Fibroblast of lung (primary cell): ENCODE measurements around the gene AGBL4. TPM values are rescaled to one million over a fixed set of nuclear protein-coding genes. Genes with fewer than 3 reads are reported as not detected.

Source experiments
- DNase-seq, 2 donors: peaks; one replicate each; pipeline versions ENCODE4 v3.0.0 to v3.0.0-alpha.2; 2010; ENCODE audit warnings: low read depth in 2 of 2
- H2AFZ ChIP-seq: 2 replicates; pipeline ENCODE4 v1.5.1; 2012; ENCODE audit warnings: low read length, control low read depth, inconsistent platforms
- H3K27ac ChIP-seq: 2 replicates; pipeline ENCODE4 v1.5.1; 2011; ENCODE audit warnings: low read length, control low read depth; ENCODE audit not compliant: insufficient read depth
- H3K27me3 ChIP-seq: 2 replicates; pipeline ENCODE4 v1.5.1; 2011; ENCODE audit warnings: mild to moderate bottlenecking, low read length; ENCODE audit not compliant: control insufficient read depth, insufficient read depth
- H3K36me3 ChIP-seq: 2 replicates; pipeline ENCODE4 v1.5.1; 2011; ENCODE audit warnings: low read length; ENCODE audit not compliant: control insufficient read depth, insufficient read depth
- H3K4me1 ChIP-seq: 2 replicates; pipeline ENCODE4 v1.5.1; 2011; ENCODE audit warnings: low read length; ENCODE audit not compliant: control insufficient read depth, insufficient read depth; ENCODE audit errors: extremely low read depth
- H3K4me2 ChIP-seq: 2 replicates; pipeline ENCODE4 v1.5.1; 2011; ENCODE audit warnings: low read length, control low read depth; ENCODE audit not compliant: insufficient read depth; ENCODE audit errors: extremely low read depth
- H3K4me3 ChIP-seq, 4 experiments: fragments of 200-600 bp in 1 of 4; sonication (generic) in 1 of 4; replicated peaks in 1 of 4; 2 replicates each; pipeline ENCODE4 v1.5.1; 2011 to 2016; ENCODE audit warnings: low read length in 4 of 4, low read depth in 3 of 4, mild to moderate bottlenecking in 3 of 4, control low read depth in 2 of 4, inconsistent platforms in 1 of 4, mixed read lengths in 1 of 4; ENCODE audit not compliant: insufficient read depth in 1 of 4; ENCODE audit errors: control extremely low read depth in 1 of 4
- H3K79me2 ChIP-seq: 2 replicates; pipeline ENCODE4 v1.5.1; 2012; ENCODE audit warnings: mild to moderate bottlenecking, low read length, inconsistent platforms; ENCODE audit not compliant: control insufficient read depth, insufficient read depth
- H3K9ac ChIP-seq: 2 replicates; pipeline ENCODE4 v1.5.1; 2011; ENCODE audit warnings: mild to moderate bottlenecking, low read length, control low read depth; ENCODE audit not compliant: insufficient read depth
- H3K9me3 ChIP-seq: 2 replicates; pipeline ENCODE4 v1.5.1; 2012; ENCODE audit warnings: low read depth, low read length; ENCODE audit not compliant: control insufficient read depth, insufficient read depth
- H4K20me1 ChIP-seq: 2 replicates; pipeline ENCODE4 v1.5.1; 2011; ENCODE audit warnings: low read length; ENCODE audit not compliant: control insufficient read depth, insufficient read depth; ENCODE audit errors: extremely low read depth
- CTCF ChIP-seq, 2 donors: IDR thresholded peaks in 1 of 2; conservative IDR thresholded peaks in 1 of 2; 1 replicate in 1 of 2; 2 replicates in 1 of 2; pipeline ENCODE4 v1.5.1; 2011 to 2012; ENCODE audit warnings: low read length in 2 of 2, control low read depth in 1 of 2, inconsistent platforms in 1 of 2, low read depth in 1 of 2, mild to moderate bottlenecking in 1 of 2
- EZH2 ChIP-seq: IDR thresholded peaks from 2 replicates; pipeline ENCODE4 v1.5.1; 2012; ENCODE audit warnings: low read length, control low read depth, mild to moderate bottlenecking; ENCODE audit errors: missing control alignments
- polyA plus RNA-seq, 2 donors: library from polyadenylated mRNA; depleted of rRNA in 1 of 2; stranded (reverse) in 1 of 2; unstranded in 1 of 2; fragments of >200 nt; gene quantifications; 2 replicates each; pipeline ENCODE4 v1.2.1, GENCODE V29; 2011 to 2012; ENCODE audit warnings: missing spikeins in 1 of 2
- total RNA-seq: library from RNA; depleted of rRNA; stranded (reverse); fragments of >200 nt; gene quantifications from 2 replicates; pipeline ENCODE4 v1.2.1, GENCODE V29; 2014

Gene AGBL4
- total and polyA plus RNA-seq, 2 donors (not counting 1 experiment from before 2014, with no cell fraction given): not detected

GRCh38 chr1:48498096-48498791, 1525.5 kb downstream of the AGBL4 start:
- H3K9ac ChIP-seq: no peak overlapping the region
- H3K9me3 ChIP-seq: no peaks in the 10 kb centered on the region
- H3K36me3 ChIP-seq: no peaks in the 10 kb centered on the region
- peak; percentile 45 to 82 for DNase-seq
- no peak overlapping the region for H3K4me3 ChIP-seq
- H3K4me1 ChIP-seq: peaks cover 13% of the 10 kb centered on the region
- H4K20me1 ChIP-seq: no peaks in the 10 kb centered on the region
- no peak overlapping the region for H3K4me2 ChIP-seq
- no peaks in the 10 kb centered on the region for H3K27me3 ChIP-seq
- H3K79me2 ChIP-seq: no peaks in the 10 kb centered on the region
- no peak for TF ChIP-seq EZH2
- peak; percentile 97 to 98 for TF ChIP-seq CTCF (conservative IDR thresholded peaks at IDR 0.05 in 1 of 2, IDR thresholded peaks at IDR 0.05 in 1 of 2; ENCODE audit: low read depth in 1 of 2, low read length in 2 of 2)
- H2AFZ ChIP-seq: no peak overlapping the region
- no peak overlapping the region for H3K27ac ChIP-seq

GRCh38 chr1:48495911-48496310, 1527.8 kb downstream of the AGBL4 start:
- no peaks in the 10 kb centered on the region for H3K27me3 ChIP-seq
- no peak for DNase-seq
- peaks cover 16% of the 10 kb centered on the region for H3K4me1 ChIP-seq
- H2AFZ ChIP-seq: no peak overlapping the region
- no peak overlapping the region for H3K4me2 ChIP-seq
- H3K9ac ChIP-seq: no peak overlapping the region
- TF ChIP-seq EZH2: no peak
- TF ChIP-seq CTCF (conservative IDR thresholded peaks at IDR 0.05 in 1 of 2, IDR thresholded peaks at IDR 0.05 in 1 of 2; ENCODE audit: low read depth in 1 of 2, low read length in 2 of 2): no peak
- H3K79me2 ChIP-seq: no peaks in the 10 kb centered on the region
- no peaks in the 10 kb centered on the region for H4K20me1 ChIP-seq
- H3K27ac ChIP-seq: no peak overlapping the region
- no peak overlapping the region for H3K4me3 ChIP-seq
- H3K9me3 ChIP-seq: no peaks in the 10 kb centered on the region
- no peaks in the 10 kb centered on the region for H3K36me3 ChIP-seq

GRCh38 chr1:48495166-48495565, 1528.6 kb downstream of the AGBL4 start:
- Histone ChIP-seq H3K4me1 (peaks cover 16% of the 10 kb centered on the region), H3K9ac (no peak overlapping the region), H3K4me2 (no peak overlapping the region), H3K4me3 (no peak overlapping the region), H3K9me3 (no peaks in the 10 kb centered on the region), H2AFZ (no peak overlapping the region), H3K79me2 (no peaks in the 10 kb centered on the region), H3K27ac (no peak overlapping the region), H3K27me3 (no peaks in the 10 kb centered on the region), H3K36me3 (no peaks in the 10 kb centered on the region), H4K20me1 (no peaks in the 10 kb centered on the region)
- DNase-seq: no peak
- TF ChIP-seq CTCF (conservative IDR thresholded peaks at IDR 0.05 in 1 of 2, IDR thresholded peaks at IDR 0.05 in 1 of 2; ENCODE audit: low read depth in 1 of 2, low read length in 2 of 2) (no peak), EZH2 (no peak)
